ENCODE data around the gene NSUN6. TPM values are rescaled to one million over a fixed set of nuclear protein-coding genes. Genes with fewer than 3 reads are reported as not detected.

NSUN6 gene
- 14.9 TPM for total RNA-seq (2013)
- polyA plus RNA-seq = 1 to 10 TPM; 1.2 to 5.1 (median 3.1) TPM
- 2.9 and 5.4 TPM in 2 replicates for polyA minus RNA-seq
- 7.5 to 64.6 (median 18.3) reads per million in 11 experiments for total RNA-seq

GRCh38 chr10:18651324-18652007, at the start of gene NSUN6:
Gene NSUN6 (minus strand): TSS chr10:18651587. CDS start chr10:18651203, 384 bp downstream.
- peak within 1 kb of the TSS; percentile 69 to 94 (median 92) for H3K4me3 ChIP-seq (replicated peaks in 1 of 3; ENCODE audit: low read depth in 2 of 3, low read length in 3 of 3)
- no peak for TF ChIP-seq CTCF (IDR thresholded peaks at IDR 0.05)
- H3K4me2 ChIP-seq (replicated peaks; ENCODE audit: extremely low read depth, low read length, poor library complexity, severe bottlenecking) = peak within 1 kb of the TSS; percentile 93
- H3K27ac ChIP-seq (ENCODE audit: low read depth in 1 of 2, low read length in 2 of 2) = peak within 1 kb of the TSS; percentile 71 to 91
- 0% methylated on average over 35 of the region's 39 CpGs for WGBS (ENCODE audit: insufficient coverage)
- H3K36me3 ChIP-seq (replicated peaks in 1 of 2; ENCODE audit: control insufficient read depth in 1 of 2, insufficient read depth in 2 of 2, low read length in 2 of 2) = peaks cover 3 to 11% of the 10 kb centered on the region in 2 donors
- Mint-ChIP-seq H3K4me3 (peak within 1 kb of the TSS; percentile 90 to 96), H3K4me1 (peaks cover 23% of the 10 kb centered on the region), H3K9me3 (no peaks in the 10 kb centered on the region), H3K27ac (peak within 1 kb of the TSS; percentile 93 to 98 (median 96)), H3K27me3 (ENCODE audit: low read depth in 3 of 3) (no peaks in the 10 kb centered on the region), H3K36me3 (peaks cover 11 to 14% of the 10 kb centered on the region in 2 donors)
- DNase-seq = peak; percentile 84 to 89 (median 85)
- no peaks in the 10 kb centered on the region for H3K27me3 ChIP-seq (ENCODE audit: control insufficient read depth in 2 of 2, insufficient read depth in 2 of 2, low read length in 2 of 2)
- H4K20me1 ChIP-seq (ENCODE audit: insufficient read depth, low read length) = no peaks in the 10 kb centered on the region
- peak within 1 kb of the TSS; percentile 93 for H2AFZ ChIP-seq (ENCODE audit: insufficient read depth, low read depth, low read length, poor library complexity, severe bottlenecking)
- peaks cover 19% of the 10 kb centered on the region for H3K79me2 ChIP-seq (ENCODE audit: insufficient read depth, low read length)
- H3K9ac ChIP-seq (ENCODE audit: insufficient read depth, low read length, poor library complexity, severe bottlenecking) = peak within 1 kb of the TSS; percentile 74
- no peaks in the 10 kb centered on the region for H3K9me3 ChIP-seq (replicated peaks in 1 of 2; ENCODE audit: control insufficient read depth in 1 of 2, insufficient read depth in 1 of 2, low read length in 2 of 2)
- peaks cover 11 to 15% of the 10 kb centered on the region in 2 donors for H3K4me1 ChIP-seq (ENCODE audit: control insufficient read depth in 1 of 2, insufficient read depth in 2 of 2, low read length in 2 of 2)
- intact Hi-C loops (cut with micrococcal nuclease) = loop anchor here (10.0 kb wide), 3 partner anchors 1007 to 1837 kb away; partner anchors contain the start of genes RSU1 (in 1 of the 2) and STAM (in 1 of the 2)

GRCh38 chr10:18699849-18700840, 48.8 kb upstream of the NSUN6 start:
- Mint-ChIP-seq H3K4me3 (no peak overlapping the region), H3K27me3 (ENCODE audit: low read depth in 3 of 3) (no peaks in the 10 kb centered on the region), H3K27ac (peak overlapping the region; percentile 42 to 93 (median 82)), H3K36me3 (no peaks in the 10 kb centered on the region), H3K9me3 (peaks cover 2 to 15% (median 5%) of the 10 kb centered on the region in 7 donors), H3K4me1 (peaks cover 17% of the 10 kb centered on the region)
- intact Hi-C loops (cut with micrococcal nuclease) = no loop called here
- TF ChIP-seq CTCF (IDR thresholded peaks at IDR 0.05) = no peak
- Histone ChIP-seq H3K9me3 (replicated peaks in 1 of 2; ENCODE audit: control insufficient read depth in 1 of 2, insufficient read depth in 1 of 2, low read length in 2 of 2) (no peaks in the 10 kb centered on the region), H2AFZ (ENCODE audit: insufficient read depth, low read depth, low read length, poor library complexity, severe bottlenecking) (no peak overlapping the region), H3K4me2 (replicated peaks; ENCODE audit: extremely low read depth, low read length, poor library complexity, severe bottlenecking) (peak overlapping the region; percentile 22), H3K9ac (ENCODE audit: insufficient read depth, low read length, poor library complexity, severe bottlenecking) (no peak overlapping the region), H3K27ac (ENCODE audit: low read depth in 1 of 2, low read length in 2 of 2) (peak overlapping the region in 1 of 2 donors; percentile 62), H4K20me1 (ENCODE audit: insufficient read depth, low read length) (no peaks in the 10 kb centered on the region), H3K36me3 (replicated peaks in 1 of 2; ENCODE audit: control insufficient read depth in 1 of 2, insufficient read depth in 2 of 2, low read length in 2 of 2) (no peaks in the 10 kb centered on the region), H3K4me1 (ENCODE audit: control insufficient read depth in 1 of 2, insufficient read depth in 2 of 2, low read length in 2 of 2) (peaks cover 9 to 14% of the 10 kb centered on the region in 2 donors), H3K4me3 (replicated peaks in 1 of 3; ENCODE audit: low read depth in 2 of 3, low read length in 3 of 3) (no peak overlapping the region), H3K79me2 (ENCODE audit: insufficient read depth, low read length) (no peaks in the 10 kb centered on the region), H3K27me3 (ENCODE audit: control insufficient read depth in 2 of 2, insufficient read depth in 2 of 2, low read length in 2 of 2) (no peaks in the 10 kb centered on the region)
- 40% methylated on average over 2 of the region's 6 CpGs for WGBS (ENCODE audit: insufficient coverage)
- DNase-seq = peak; percentile 30 to 72 (median 55)
